Activated CD4-positive, alpha-beta memory T cell treated with anti-CD3 and anti-CD28 coated beads for 36 hours (primary cell): ENCODE data around the gene GZMH. TPM values are rescaled to one million over a fixed set of nuclear protein-coding genes. Genes with fewer than 3 reads are reported as not detected.
"Not testable (repeated sequence)": the region's sequence is repeated elsewhere in the genome, so short reads cannot be mapped to it uniquely, and the experiment has no call there.

Experiments
- CTCF ChIA-PET: fragments of 350-600 bp; sonication (Branson Sonifier 250); formaldehyde crosslinking; loops from one replicate; lab custom pipeline; 2021; ENCODE audit warnings: antibody characterized with exemption, inconsistent platforms; lab: Charles Lee
- POLR2A ChIA-PET: fragments of 350-600 bp; sonication (Branson Sonifier 250); formaldehyde crosslinking; loops from one replicate; lab custom pipeline; 2021; ENCODE audit warnings: antibody characterized with exemption; lab: Charles Lee
- DNase-seq: peaks from one replicate; pipeline ENCODE4 v3.0.0-alpha.2; 2020
- H3K27ac Mint-ChIP-seq: one replicate; pipeline ENCODE4 v1.8.0; 2021; ENCODE audit warnings: mixed read lengths
- H3K27me3 Mint-ChIP-seq: one replicate; pipeline ENCODE4 v1.8.0; 2021; ENCODE audit warnings: mixed read lengths
- H3K36me3 Mint-ChIP-seq: one replicate; pipeline ENCODE4 v1.8.0; 2021; ENCODE audit warnings: mixed read lengths
- H3K4me1 Mint-ChIP-seq: one replicate; pipeline ENCODE4 v1.8.0; 2021; ENCODE audit warnings: low read depth, mixed read lengths
- H3K4me3 Mint-ChIP-seq: one replicate; pipeline ENCODE4 v1.8.0; 2021; ENCODE audit warnings: mild to moderate bottlenecking, mixed read lengths
- H3K9me3 Mint-ChIP-seq: one replicate; pipeline ENCODE4 v1.8.0; 2021; ENCODE audit warnings: mixed read lengths
- intact Hi-C: fragments of 100-400 bp; cut with micrococcal nuclease; formaldehyde crosslinking; loops from one replicate; pipeline ENCODE4 v1.15.1; 2023
- total RNA-seq, 2 experiments: library from RNA; stranded (reverse); gene quantifications; one replicate each; pipeline ENCODE4 v1.2.3, GENCODE V29; 2021

Gene GZMH
- total RNA-seq, 2 experiments from 2014 or later: 65.6 to 67.9 TPM

- Mint-ChIP-seq H3K9me3 (peaks cover 26% of the 10 kb centered on the region), H3K27me3 (peaks cover 8% of the 10 kb centered on the region), H3K36me3 (peaks cover 8% of the 10 kb centered on the region), H3K4me3 (no peak overlapping the region), H3K4me1 (no peaks in the 10 kb centered on the region), H3K27ac (no peak overlapping the region)
- no peak for DNase-seq
- intact Hi-C loops: no loop called here
- ChIA-PET CTCF (interaction anchor here (1.5 to 2.8 kb wide), 2 partner anchors 10 to 114 kb away, joined by 4 to 10 read pairs; no protein-coding TSS in a partner anchor), POLR2A (no interaction called here)
These were observed 14.2 kb downstream of the GZMH start for GRCh38 chr14:24595073-24595808.

DNA sequence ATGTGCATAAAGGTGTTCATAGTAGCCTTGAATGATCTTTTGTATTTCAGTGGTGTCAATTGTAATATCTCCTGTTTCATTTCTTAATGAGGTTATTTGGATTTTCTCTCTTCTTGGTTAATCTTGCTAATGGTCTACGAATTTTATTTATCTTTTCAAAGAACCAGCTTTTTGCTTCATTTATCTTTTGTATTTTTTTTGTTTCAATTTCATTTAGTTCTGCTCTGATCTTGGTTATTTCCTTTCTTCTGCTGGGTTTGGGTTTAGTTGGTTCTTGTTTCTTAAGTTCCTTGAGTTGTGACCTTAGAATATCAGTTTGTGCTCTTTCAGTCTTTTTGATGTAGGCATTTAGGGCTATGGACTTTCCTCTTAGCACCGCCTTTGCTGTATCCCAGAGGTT lies 18.5 kb downstream of the GZMH start:
- H3K27me3 Mint-ChIP-seq, POLR2A ChIA-PET, DNase-seq, H3K9me3 Mint-ChIP-seq, H3K27ac Mint-ChIP-seq, intact Hi-C loops, CTCF ChIA-PET, H3K4me1 Mint-ChIP-seq, H3K36me3 Mint-ChIP-seq, H3K4me3 Mint-ChIP-seq: not testable (repeated sequence)

DNA sequence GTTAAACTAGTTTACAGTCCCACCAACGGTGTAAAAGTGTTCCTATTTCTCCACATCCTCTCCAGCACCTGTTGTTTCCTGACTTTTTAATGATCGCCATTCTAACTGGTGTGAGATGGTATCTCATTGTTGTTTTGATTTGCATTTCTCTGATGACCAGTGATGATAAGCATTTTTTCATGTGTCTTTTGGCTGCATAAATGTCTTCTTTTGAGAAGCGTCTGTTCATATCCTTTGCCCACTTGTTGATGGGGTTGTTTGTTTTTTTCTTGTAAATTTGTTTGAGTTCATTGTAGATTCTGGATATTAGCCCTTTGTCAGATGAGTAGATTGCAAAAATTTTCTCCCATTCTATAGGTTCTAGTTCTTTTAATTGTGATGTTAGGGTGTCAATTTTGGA lies 25.1 kb downstream of the GZMH start:
- H3K4me1 Mint-ChIP-seq, H3K27ac Mint-ChIP-seq, intact Hi-C loops, H3K4me3 Mint-ChIP-seq, H3K27me3 Mint-ChIP-seq, DNase-seq, H3K9me3 Mint-ChIP-seq, POLR2A ChIA-PET, CTCF ChIA-PET, H3K36me3 Mint-ChIP-seq: not testable (repeated sequence)

DNA sequence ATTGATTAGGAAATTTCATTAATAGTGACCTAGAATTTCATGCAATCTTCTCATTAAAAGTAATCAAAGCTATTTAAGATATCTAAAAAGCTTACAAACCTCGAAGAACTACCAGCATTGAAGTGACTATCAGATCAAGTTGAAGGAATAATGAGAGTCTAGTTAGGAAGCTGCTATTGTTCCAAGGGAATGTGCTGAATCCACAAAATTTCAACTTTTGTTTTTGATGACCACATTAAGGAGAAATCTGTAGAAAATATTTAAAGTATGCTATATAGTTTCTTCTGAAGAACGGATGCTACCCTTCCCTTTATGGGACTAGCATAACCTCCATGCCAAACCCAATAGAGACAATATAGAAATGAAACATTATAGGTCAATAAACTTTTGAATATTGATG lies 30.9 kb downstream of the GZMH start:
- CTCF ChIA-PET: no interaction called here
- H3K4me1 Mint-ChIP-seq: no peaks in the 10 kb centered on the region
- POLR2A ChIA-PET: no interaction called here
- intact Hi-C loops: no loop called here
- H3K27ac Mint-ChIP-seq: no peak overlapping the region
- no peak for DNase-seq
- no peak overlapping the region for H3K4me3 Mint-ChIP-seq
- H3K9me3 Mint-ChIP-seq: no peaks in the 10 kb centered on the region
- peaks cover 3% of the 10 kb centered on the region for H3K27me3 Mint-ChIP-seq
- H3K36me3 Mint-ChIP-seq: no peaks in the 10 kb centered on the region

DNA sequence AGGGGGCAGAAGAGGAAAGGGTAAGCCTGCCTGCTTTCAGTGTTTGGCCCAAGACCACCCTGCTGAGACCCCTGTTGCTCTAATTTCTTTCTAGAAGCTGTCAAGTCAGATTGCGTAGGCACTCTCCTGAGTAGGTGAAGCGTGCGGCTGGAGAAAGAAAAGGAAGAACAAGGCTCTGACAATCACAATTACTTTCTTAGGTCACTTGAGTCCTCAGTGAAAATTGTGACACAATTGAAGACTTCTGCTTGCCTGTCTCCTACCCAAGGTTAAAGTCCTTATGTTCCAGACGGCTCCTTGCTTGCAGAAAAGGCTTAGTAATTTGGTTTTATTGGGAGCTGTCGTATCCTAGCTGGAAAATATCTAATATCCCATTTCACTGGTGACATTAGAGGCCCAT lies 32.7 kb downstream of the GZMH start:
- H3K36me3 Mint-ChIP-seq: no peaks in the 10 kb centered on the region
- CTCF ChIA-PET: interaction anchor here (0.7 kb wide), 1 partner anchor 145 kb away, joined by 3 read pairs; no protein-coding TSS in a partner anchor
- no peaks in the 10 kb centered on the region for H3K9me3 Mint-ChIP-seq
- no peaks in the 10 kb centered on the region for H3K4me1 Mint-ChIP-seq
- H3K27me3 Mint-ChIP-seq: peaks cover 6% of the 10 kb centered on the region
- no peak for DNase-seq
- intact Hi-C loops: no loop called here
- H3K4me3 Mint-ChIP-seq: no peak overlapping the region
- H3K27ac Mint-ChIP-seq: no peak overlapping the region
- POLR2A ChIA-PET: no interaction called here

DNA sequence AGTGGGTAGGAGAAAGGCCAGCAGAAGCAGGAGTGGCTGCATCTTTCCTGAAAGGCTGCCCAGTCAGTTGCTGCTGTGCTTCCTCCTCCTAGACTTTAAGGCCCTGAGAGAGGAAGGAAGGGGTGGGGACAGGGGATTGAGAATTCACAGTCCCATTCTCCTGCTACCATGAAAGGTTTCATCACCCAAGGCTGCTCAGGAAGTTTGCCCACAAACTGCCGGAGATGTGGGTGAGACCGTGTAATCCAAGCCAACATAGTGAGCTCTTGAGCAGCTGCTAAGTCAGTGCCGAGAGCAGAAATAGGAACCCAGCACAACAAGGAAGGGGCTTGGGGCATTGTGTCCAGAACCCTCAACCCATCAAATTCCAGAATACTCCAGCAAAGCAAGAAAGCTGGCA lies 33.3 kb downstream of the GZMH start, which contains the start of gene CTSG:
Gene CTSG, minus strand, starts transcription at position 69 of the 400 bp plus-strand sequence. Its CDS starts 27 bp downstream, at position 42.
- ChIA-PET POLR2A (no interaction called here), CTCF (no interaction called here)
- intact Hi-C loops: no loop called here
- Mint-ChIP-seq H3K4me1 (no peaks in the 10 kb centered on the region), H3K27me3 (peaks cover 6% of the 10 kb centered on the region), H3K27ac (no peak within 1 kb of the TSS), H3K4me3 (no peak within 1 kb of the TSS), H3K36me3 (no peaks in the 10 kb centered on the region), H3K9me3 (no peaks in the 10 kb centered on the region)
- no peak for DNase-seq

- Mint-ChIP-seq H3K9me3 (no peaks in the 10 kb centered on the region), H3K27ac (no peak overlapping the region), H3K36me3 (no peaks in the 10 kb centered on the region), H3K27me3 (peaks cover 8% of the 10 kb centered on the region), H3K4me1 (no peaks in the 10 kb centered on the region), H3K4me3 (no peak overlapping the region)
- intact Hi-C loops: no loop called here
- ChIA-PET POLR2A (no interaction called here), CTCF (no interaction called here)
- no peak for DNase-seq
These were observed 35.2 kb downstream of the GZMH start for GRCh38 chr14:24574206-24574774.

- CTCF ChIA-PET: no interaction called here
- peaks cover 29% of the 10 kb centered on the region for H3K9me3 Mint-ChIP-seq
- POLR2A ChIA-PET: no interaction called here
These were observed 43.2 kb downstream of the GZMH start for GRCh38 chr14:24566318-24566717.

DNA sequence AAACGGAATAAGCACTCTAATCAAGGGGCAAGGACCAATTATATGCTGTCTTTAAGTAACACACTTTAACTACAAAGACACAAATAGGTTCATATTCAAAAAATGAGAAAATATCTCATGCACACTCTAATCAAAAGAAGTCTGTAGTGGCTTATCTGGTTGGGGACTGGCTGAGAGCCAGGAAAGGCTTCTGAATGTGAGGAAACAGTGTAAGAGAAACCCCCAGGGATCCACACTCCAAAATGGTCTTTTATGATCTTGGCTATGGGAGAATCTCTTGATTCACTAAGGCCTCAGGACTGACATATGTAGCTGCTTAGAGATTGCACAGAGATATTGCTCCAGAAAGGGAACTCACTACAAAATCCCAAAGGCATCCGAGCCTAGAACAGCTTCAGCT lies 43.7 kb downstream of the GZMH start:
- peaks cover 29% of the 10 kb centered on the region for H3K9me3 Mint-ChIP-seq
- no peaks in the 10 kb centered on the region for H3K4me1 Mint-ChIP-seq
- H3K27ac Mint-ChIP-seq: no peak overlapping the region
- H3K4me3 Mint-ChIP-seq: no peak overlapping the region
- peaks cover 10% of the 10 kb centered on the region for H3K27me3 Mint-ChIP-seq
- ChIA-PET CTCF (no interaction called here), POLR2A (no interaction called here)
- intact Hi-C loops: no loop called here
- H3K36me3 Mint-ChIP-seq: peaks cover 7% of the 10 kb centered on the region
- DNase-seq: no peak

More at GRCh38 chr14:24566318-24566717, 43.2 kb downstream of the GZMH start:
- Mint-ChIP-seq H3K4me3 (no peak overlapping the region), H3K4me1 (no peaks in the 10 kb centered on the region), H3K27ac (no peak overlapping the region), H3K36me3 (peaks cover 7% of the 10 kb centered on the region), H3K27me3 (peaks cover 10% of the 10 kb centered on the region)
- no peak for DNase-seq
- intact Hi-C loops: no loop called here

GRCh38 chr14:24563505-24563904 lies 46.0 kb downstream of the GZMH start:
- no peaks in the 10 kb centered on the region for H3K4me1 Mint-ChIP-seq
- H3K4me3 Mint-ChIP-seq: no peak overlapping the region
- H3K27ac Mint-ChIP-seq: no peak overlapping the region
- no peak for DNase-seq
- CTCF ChIA-PET: interaction anchor here (1.1 kb wide), 1 partner anchor 41 kb away, joined by 3 read pairs; no protein-coding TSS in a partner anchor
- intact Hi-C loops: no loop called here
- POLR2A ChIA-PET: no interaction called here
- H3K27me3 Mint-ChIP-seq: peaks cover 11% of the 10 kb centered on the region
- H3K36me3 Mint-ChIP-seq: peaks cover 7% of the 10 kb centered on the region
- peaks cover 29% of the 10 kb centered on the region for H3K9me3 Mint-ChIP-seq

GRCh38 chr14:24556756-24557155 lies 52.7 kb downstream of the GZMH start:
- Mint-ChIP-seq H3K4me1 (no peaks in the 10 kb centered on the region), H3K27me3 (peaks cover 4% of the 10 kb centered on the region), H3K27ac (no peak overlapping the region), H3K36me3 (no peaks in the 10 kb centered on the region), H3K9me3 (peaks cover 6% of the 10 kb centered on the region), H3K4me3 (no peak overlapping the region)
- no peak for DNase-seq
- intact Hi-C loops: no loop called here
- POLR2A ChIA-PET: no interaction called here
- CTCF ChIA-PET: no interaction called here
